Measurements from ENCODE around the gene KAZN. TPM values are rescaled to one million over a fixed set of nuclear protein-coding genes. Genes with fewer than 3 reads are reported as not detected.

KAZN gene
- total and polyA plus RNA-seq, 2 donors (not counting 1 experiment from before 2014, with no cell fraction given), result 3.4 to 5.0 TPM

DNA sequence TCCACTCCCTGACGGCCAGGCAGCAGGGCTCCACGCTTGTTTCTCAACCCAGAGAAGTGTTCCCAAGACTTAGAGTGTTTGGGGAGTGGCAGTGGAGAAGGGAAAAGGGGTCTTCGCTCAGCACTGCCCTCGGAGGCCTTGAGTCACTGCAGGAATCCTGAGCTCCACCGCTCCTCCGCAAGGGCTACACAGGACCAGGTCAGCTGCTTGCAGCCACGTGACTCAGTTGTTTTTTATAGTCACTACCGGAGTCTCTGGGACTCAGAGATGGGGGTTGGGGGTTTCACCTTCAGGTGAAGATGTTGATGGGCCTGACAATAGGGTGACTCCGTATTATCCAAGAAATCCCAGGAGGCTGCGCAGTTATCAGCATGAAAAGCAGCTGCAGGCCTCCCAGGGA, 478.9 kb downstream of the KAZN start:
- H3K9me3 ChIP-seq (ENCODE audit: control insufficient read depth, insufficient read depth, low read depth, low read length), result no peaks in the 10 kb centered on the region
- no peaks in the 10 kb centered on the region for H3K79me2 ChIP-seq (ENCODE audit: control insufficient read depth, insufficient read depth, low read length)
- no peak overlapping the region for H3K4me2 ChIP-seq (ENCODE audit: extremely low read depth, insufficient read depth, low read length)
- no peak overlapping the region for H3K9ac ChIP-seq (ENCODE audit: insufficient read depth, low read length)
- no peaks in the 10 kb centered on the region for H3K4me1 ChIP-seq (ENCODE audit: control insufficient read depth, extremely low read depth, insufficient read depth, low read length)
- H2AFZ ChIP-seq (ENCODE audit: low read length), result no peak overlapping the region
- no peaks in the 10 kb centered on the region for H3K36me3 ChIP-seq (ENCODE audit: control insufficient read depth, insufficient read depth, low read length)
- TF ChIP-seq CTCF (conservative IDR thresholded peaks at IDR 0.05 in 1 of 2, IDR thresholded peaks at IDR 0.05 in 1 of 2; ENCODE audit: low read depth in 1 of 2, low read length in 2 of 2), result no peak
- TF ChIP-seq EZH2 (IDR thresholded peaks at IDR 0.05; ENCODE audit: low read length, missing control alignments), result no peak
- H4K20me1 ChIP-seq (ENCODE audit: control insufficient read depth, extremely low read depth, insufficient read depth, low read length), result no peaks in the 10 kb centered on the region
- DNase-seq (ENCODE audit: low read depth in 2 of 2), result no peak
- H3K4me3 ChIP-seq (replicated peaks in 1 of 4; ENCODE audit: control extremely low read depth in 1 of 4, insufficient read depth in 1 of 4, low read depth in 3 of 4, low read length in 4 of 4), result no peak overlapping the region
- no peaks in the 10 kb centered on the region for H3K27me3 ChIP-seq (ENCODE audit: control insufficient read depth, insufficient read depth, low read length)
- no peak overlapping the region for H3K27ac ChIP-seq (ENCODE audit: insufficient read depth, low read length)

DNA sequence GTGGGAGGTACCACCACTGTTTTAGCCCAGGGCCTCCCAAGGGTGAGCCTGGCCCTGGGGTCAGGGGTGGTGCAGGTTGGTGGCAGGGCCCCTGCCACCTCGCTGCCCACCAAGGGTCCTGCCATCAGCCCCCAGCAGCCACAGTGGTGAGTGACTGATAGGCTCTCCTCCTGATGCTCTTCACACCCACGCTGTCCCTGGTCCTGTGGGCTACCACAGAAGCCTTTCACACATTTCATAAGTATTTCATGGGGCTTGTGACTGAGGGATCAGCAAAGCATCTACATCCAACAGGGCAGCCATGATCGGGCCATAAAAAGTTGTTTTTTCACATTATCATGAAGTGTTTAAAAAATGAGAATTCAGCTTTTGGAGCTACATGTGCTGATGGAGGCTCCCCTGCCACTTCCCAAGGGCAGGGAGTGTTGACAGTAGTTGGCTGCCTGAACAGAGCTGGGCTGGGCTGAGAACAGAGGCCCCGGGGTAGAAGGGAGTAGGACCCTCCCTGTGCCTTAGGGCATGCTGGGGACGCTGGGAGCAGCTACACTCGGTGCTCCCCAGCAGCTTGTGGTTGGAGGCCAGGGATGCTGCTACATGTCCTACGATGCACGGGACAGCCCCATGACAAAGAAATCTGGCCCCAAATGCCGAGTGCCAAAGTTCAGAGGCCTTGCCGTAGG, 482.0 kb downstream of the KAZN start:
- Histone ChIP-seq H3K4me2 (ENCODE audit: extremely low read depth, insufficient read depth, low read length) (no peak overlapping the region), H3K9ac (ENCODE audit: insufficient read depth, low read length) (no peak overlapping the region), H3K27me3 (ENCODE audit: control insufficient read depth, insufficient read depth, low read length) (no peaks in the 10 kb centered on the region), H3K4me1 (ENCODE audit: control insufficient read depth, extremely low read depth, insufficient read depth, low read length) (no peaks in the 10 kb centered on the region), H3K36me3 (ENCODE audit: control insufficient read depth, insufficient read depth, low read length) (no peaks in the 10 kb centered on the region), H3K79me2 (ENCODE audit: control insufficient read depth, insufficient read depth, low read length) (no peaks in the 10 kb centered on the region), H3K4me3 (replicated peaks in 1 of 4; ENCODE audit: control extremely low read depth in 1 of 4, insufficient read depth in 1 of 4, low read depth in 3 of 4, low read length in 4 of 4) (no peak overlapping the region), H3K9me3 (ENCODE audit: control insufficient read depth, insufficient read depth, low read depth, low read length) (no peaks in the 10 kb centered on the region), H4K20me1 (ENCODE audit: control insufficient read depth, extremely low read depth, insufficient read depth, low read length) (no peaks in the 10 kb centered on the region), H2AFZ (ENCODE audit: low read length) (no peak overlapping the region), H3K27ac (ENCODE audit: insufficient read depth, low read length) (no peak overlapping the region)
- TF ChIP-seq EZH2 (IDR thresholded peaks at IDR 0.05; ENCODE audit: low read length, missing control alignments) (no peak), CTCF (conservative IDR thresholded peaks at IDR 0.05 in 1 of 2, IDR thresholded peaks at IDR 0.05 in 1 of 2; ENCODE audit: low read depth in 1 of 2, low read length in 2 of 2) (no peak)
- DNase-seq (ENCODE audit: low read depth in 2 of 2), result no peak

DNA sequence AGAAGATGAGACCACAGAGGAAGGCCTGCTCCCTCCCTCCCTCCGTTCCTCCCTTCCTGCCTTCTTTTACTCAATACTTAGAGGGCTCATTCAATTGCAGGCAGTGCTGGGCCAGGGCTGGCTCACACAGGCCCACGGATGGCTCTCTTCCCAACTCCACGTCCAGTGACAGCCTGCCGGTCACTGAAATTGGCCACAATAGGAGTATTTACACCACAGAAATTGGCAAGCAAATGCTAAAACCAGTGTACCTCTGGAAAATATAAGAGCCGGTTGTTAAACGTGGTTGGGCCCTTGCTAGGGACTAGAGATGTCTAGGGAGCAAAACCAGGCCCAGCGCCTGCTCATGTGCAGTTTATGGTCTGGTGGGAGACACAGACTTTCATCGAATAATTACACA, 482.6 kb downstream of the KAZN start:
- Histone ChIP-seq H3K36me3 (ENCODE audit: control insufficient read depth, insufficient read depth, low read length) (no peaks in the 10 kb centered on the region), H3K4me2 (ENCODE audit: extremely low read depth, insufficient read depth, low read length) (no peak overlapping the region), H3K79me2 (ENCODE audit: control insufficient read depth, insufficient read depth, low read length) (no peaks in the 10 kb centered on the region), H3K9ac (ENCODE audit: insufficient read depth, low read length) (no peak overlapping the region), H3K27ac (ENCODE audit: insufficient read depth, low read length) (no peak overlapping the region), H3K27me3 (ENCODE audit: control insufficient read depth, insufficient read depth, low read length) (no peaks in the 10 kb centered on the region), H3K4me1 (ENCODE audit: control insufficient read depth, extremely low read depth, insufficient read depth, low read length) (no peaks in the 10 kb centered on the region), H3K4me3 (replicated peaks in 1 of 4; ENCODE audit: control extremely low read depth in 1 of 4, insufficient read depth in 1 of 4, low read depth in 3 of 4, low read length in 4 of 4) (no peak overlapping the region), H2AFZ (ENCODE audit: low read length) (no peak overlapping the region), H4K20me1 (ENCODE audit: control insufficient read depth, extremely low read depth, insufficient read depth, low read length) (no peaks in the 10 kb centered on the region), H3K9me3 (ENCODE audit: control insufficient read depth, insufficient read depth, low read depth, low read length) (no peaks in the 10 kb centered on the region)
- DNase-seq (ENCODE audit: low read depth in 2 of 2), result peak in 1 of 2 donors; percentile 9
- no peak for TF ChIP-seq CTCF (conservative IDR thresholded peaks at IDR 0.05 in 1 of 2, IDR thresholded peaks at IDR 0.05 in 1 of 2; ENCODE audit: low read depth in 1 of 2, low read length in 2 of 2)
- TF ChIP-seq EZH2 (IDR thresholded peaks at IDR 0.05; ENCODE audit: low read length, missing control alignments), result no peak

Measured in fibroblast of lung (primary cell).